ENCODE data around the gene GAK.
"Not testable (repeated sequence)": the region's sequence is repeated elsewhere in the genome, so short reads cannot be mapped to it uniquely, and the experiment has no call there.

The GAK gene

GRCh38 chr4:926538-926937, 5.6 kb downstream of the GAK start:
- DNase-seq (ENCODE audit: low spot score): no peak

DNA sequence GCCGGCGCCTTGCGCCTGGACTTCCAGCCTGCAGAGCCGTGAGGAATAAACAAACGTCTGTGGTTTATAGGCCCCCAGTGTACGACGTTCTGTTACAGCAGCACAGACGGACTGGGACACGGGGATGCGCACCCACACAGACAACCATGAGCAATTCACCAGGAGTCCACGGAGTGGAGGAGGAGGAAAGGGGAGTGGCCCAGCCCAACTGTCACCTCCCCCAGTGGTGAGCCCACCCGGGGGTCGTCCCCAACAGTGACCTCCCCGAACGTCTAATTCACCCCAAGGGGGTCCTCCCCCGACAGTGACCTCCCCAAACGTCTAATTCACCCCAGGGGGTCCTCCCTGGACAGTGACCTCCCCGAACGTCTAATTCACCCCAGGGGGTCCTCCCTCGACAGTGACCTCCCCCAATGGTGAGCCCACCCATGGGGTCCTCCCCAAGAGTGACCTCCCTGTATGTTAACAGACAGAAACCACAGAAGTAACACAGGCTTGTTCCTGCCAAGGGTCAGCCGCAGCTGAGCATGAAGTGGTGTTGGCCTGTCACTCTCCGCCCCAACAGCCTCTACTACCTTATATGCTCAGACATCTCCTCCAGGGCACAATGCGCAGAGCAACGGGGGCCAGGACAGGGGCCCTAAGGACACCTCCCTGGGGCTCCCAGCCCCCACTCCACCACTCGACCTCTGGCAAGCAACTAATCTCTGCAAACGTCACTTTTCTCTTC, 6.2 kb downstream of the GAK start:
- no peak for DNase-seq (ENCODE audit: low spot score)

GRCh38 chr4:925171-925570, 6.9 kb downstream of the GAK start:
- no peak for DNase-seq (ENCODE audit: low spot score)

DNA sequence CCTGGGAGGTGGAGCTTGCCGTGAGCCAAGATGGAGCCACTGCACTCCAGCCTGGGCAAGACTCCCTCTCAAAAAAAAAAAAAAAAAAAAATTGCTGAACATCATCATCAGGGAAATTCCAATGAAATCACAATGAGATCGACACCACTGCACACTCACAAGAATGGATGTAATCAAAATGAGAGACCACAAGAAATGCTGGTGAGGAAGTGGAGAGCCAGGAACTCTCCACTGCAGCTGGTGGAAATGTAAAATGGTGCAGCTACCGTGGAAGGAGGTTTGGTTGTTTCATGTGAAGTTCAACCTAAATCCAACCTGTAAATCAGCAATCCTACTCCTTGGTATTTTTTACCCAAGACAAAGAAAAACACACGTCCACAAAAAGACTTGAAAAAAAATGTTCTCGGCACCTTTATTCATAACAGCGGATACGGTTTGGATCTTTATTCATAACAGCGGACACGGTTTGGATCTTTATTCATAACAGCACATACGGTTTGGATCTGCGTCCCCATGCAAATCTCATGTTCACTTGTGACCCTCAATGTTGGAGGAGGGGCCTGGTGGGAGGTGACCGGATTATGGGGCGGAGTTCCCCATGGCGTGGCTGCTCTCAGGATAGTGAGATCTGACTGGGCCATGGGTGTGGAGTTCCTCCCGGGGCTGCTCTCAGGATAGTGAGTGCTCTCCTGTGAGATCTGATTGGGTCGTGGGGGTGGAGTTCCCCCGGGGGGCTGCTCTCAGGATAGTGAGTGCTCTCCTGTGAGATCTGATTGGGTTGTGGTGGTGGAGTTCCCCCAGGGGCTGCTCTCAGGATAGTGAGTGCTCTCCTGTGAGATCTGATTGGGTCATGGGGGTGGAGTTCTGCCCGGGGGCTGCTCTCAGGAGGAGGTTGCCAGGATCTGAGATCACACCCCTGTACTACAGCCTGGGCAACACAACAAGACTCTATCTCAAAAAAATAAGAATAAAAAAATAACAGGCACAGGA, 7.7 kb downstream of the GAK start:
- no peak for DNase-seq (ENCODE audit: low spot score)

- DNase-seq (ENCODE audit: low spot score): no peak
These were observed 10.2 kb downstream of the GAK start for GRCh38 chr4:921830-922331.

DNA sequence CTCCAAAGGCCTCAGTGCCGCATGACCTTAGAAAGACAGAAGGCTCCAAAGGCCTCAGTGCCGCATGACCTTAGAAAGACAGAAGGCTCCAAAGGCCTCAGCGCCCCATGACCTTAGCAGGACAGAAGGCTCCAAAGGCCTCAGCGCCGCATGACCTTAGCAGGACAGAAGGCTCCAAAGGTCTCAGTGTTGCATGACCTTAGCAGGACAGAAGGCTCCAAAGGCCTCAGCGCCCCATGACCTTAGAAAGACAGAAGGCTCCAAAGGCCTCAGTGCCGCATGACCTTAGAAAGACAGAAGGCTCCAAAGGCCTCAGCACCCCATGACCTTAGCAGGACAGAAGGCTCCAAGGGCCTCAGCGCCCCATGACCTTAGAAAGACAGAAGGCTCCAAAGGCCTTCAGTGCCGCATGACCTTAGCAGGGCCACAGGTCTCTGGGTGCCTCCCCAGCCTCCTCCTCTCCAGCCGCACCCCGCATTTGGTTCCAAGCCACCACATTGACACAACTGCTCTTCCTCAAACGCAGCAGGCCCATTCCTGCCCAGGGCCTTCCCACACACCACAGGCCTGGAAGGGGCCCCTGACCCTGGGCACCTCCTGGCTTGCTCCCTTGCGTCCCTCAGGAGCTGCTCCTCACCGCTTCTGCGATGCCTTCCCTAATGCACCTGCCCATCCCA, 13.0 kb downstream of the GAK start:
- not testable (repeated sequence) for DNase-seq (ENCODE audit: low spot score)

GRCh38 chr4:918591-918990, 13.5 kb downstream of the GAK start:
- DNase-seq (ENCODE audit: low spot score): not testable (repeated sequence)

GRCh38 chr4:917992-918391, 14.1 kb downstream of the GAK start:
- no peak for DNase-seq (ENCODE audit: low spot score)

DNA sequence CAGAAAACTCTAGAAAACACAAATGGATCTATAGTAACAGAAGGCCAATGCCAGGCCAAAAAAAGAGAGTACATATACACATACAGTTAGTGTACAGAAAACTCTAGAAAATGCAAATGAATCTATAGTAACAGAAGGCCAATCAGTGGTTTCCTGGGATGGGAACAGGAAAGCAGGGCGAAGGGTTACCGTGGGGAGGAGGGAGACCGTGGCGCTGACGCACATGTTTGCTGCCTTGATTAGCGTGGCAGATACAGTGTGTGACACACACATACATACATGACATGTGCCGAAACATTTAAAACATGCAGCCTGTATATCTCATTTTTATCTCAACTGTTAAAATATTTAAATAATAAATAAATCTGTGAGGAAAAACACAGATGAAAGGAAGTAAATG, 14.7 kb downstream of the GAK start:
- DNase-seq (ENCODE audit: low spot score): no peak

GRCh38 chr4:915595-915994, 16.5 kb downstream of the GAK start:
- DNase-seq (ENCODE audit: low spot score): peak; percentile 49

GRCh38 chr4:915041-915474, 17.1 kb downstream of the GAK start:
- peak; percentile 56 for DNase-seq (ENCODE audit: low spot score)

DNA sequence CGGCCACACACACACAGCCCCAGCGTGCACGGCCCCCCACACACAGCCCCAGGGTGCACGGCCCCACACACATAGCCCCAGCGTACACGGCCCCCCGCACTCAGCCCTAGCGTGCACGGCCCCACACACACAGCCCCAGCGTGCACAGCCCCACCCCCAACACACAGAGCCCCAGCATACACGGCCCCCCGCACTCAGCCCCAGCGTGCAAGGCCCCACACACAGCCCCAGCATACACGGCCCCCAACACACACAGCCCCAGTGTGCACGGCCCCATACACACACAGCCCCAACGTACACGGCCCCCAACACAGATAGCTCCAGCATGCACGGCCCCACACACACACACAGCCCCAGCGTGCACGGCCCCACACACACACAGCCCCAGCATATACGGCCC, 17.6 kb downstream of the GAK start:
- DNase-seq (ENCODE audit: low spot score): no peak

DNA sequence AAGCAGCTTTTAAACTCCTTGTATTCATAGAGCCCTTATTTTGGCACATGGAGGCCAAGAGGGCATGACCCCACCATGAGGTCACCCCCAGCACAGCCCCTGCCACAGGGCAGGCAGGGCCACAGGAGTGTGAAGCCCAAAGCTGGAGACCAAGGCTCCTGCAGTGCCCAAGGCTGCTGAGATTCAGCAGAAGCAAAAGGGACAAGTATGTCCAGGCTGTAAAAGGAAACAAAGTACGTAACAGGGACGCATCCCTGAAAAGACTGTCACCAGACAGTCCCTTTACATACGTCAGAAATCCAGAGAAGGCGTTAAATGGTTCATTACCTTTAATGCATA, 18.9 kb downstream of the GAK start:
- no peak for DNase-seq (ENCODE audit: low spot score)

DNA sequence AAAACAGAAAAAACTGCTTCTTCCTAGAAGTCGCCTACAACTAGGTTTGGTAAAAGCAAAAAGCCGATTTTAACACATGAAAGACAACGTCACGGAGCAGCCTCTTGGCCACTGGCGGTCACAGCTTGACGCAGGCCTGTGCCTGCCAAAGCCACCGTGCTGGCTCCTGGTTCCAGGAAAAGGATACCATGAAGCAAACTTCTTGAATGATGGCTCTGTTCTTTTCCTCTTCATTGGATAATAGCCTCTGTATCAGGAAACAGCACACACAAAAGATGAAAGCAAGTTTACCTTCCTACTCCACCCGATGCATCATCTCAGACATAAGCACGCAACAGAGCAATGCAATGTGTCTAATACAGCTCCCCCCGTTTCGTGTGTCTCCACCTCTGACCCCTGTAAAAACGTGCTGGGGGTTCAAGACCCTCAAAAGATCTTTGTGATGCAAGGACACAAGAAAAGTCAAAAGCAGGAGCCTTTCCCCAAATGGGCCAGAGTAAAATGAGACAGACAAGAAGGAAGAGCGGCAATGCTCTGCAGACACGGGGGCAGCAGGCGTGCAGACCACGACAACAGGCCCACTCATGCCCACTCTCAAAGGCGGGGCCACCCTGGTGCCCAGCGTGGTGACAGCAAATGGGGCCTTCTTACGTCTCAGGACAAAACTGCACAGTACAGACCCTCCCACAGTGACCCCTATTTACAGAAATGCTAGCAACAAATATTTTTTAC, 19.4 kb downstream of the GAK start:
- DNase-seq (ENCODE audit: low spot score): no peak

- DNase-seq (ENCODE audit: low spot score): no peak
These were observed 20.1 kb downstream of the GAK start for GRCh38 chr4:911871-912490.

GRCh38 chr4:911221-911751, 20.8 kb downstream of the GAK start:
- no peak for DNase-seq (ENCODE audit: low spot score)

DNA sequence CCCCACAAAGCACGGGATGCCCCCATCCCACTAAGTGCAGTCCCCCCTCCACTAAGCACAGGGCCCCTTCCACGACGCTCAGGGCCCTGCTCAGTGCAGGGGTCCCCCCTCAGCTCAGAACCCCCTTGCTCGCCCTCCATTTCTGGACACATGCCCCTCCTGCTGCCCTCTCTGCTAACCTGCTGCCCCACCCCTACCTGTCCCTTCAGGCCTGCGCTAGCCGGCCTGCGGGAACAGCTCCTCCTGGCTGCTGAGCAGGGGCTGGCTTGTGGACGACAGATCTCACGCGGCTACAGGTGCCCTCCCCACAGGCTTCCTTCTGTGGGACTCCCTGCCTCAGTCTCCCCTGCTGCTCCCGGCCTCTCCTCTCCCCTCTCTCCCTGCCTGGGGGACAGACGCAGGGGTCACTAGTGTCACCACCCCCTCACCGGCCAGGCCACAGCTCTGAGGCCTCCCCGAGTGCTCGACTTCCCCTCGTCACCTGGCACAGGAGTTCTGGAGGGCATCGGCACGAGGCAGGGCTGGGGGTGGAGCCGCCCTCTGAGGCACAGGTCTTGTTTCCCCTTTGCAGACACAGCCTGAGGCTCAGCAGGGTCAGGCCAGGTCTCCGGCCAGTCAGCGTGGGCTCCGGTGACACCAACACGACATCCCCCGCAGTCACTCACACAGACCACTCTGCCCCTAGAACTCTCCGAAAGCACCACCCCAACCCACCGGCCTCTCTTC, 21.6 kb downstream of the GAK start:
- no peak for DNase-seq (ENCODE audit: low spot score)

- no peak for DNase-seq (ENCODE audit: low spot score)
These were observed 22.3 kb downstream of the GAK start for GRCh38 chr4:909821-910220.

- DNase-seq (ENCODE audit: low spot score): no peak
These were observed 23.0 kb downstream of the GAK start for GRCh38 chr4:909131-909571.

- no peak for DNase-seq (ENCODE audit: low spot score)
These were observed 24.3 kb downstream of the GAK start for GRCh38 chr4:907691-908425.
